Measurements from ENCODE around the gene GMDS.

DNA sequence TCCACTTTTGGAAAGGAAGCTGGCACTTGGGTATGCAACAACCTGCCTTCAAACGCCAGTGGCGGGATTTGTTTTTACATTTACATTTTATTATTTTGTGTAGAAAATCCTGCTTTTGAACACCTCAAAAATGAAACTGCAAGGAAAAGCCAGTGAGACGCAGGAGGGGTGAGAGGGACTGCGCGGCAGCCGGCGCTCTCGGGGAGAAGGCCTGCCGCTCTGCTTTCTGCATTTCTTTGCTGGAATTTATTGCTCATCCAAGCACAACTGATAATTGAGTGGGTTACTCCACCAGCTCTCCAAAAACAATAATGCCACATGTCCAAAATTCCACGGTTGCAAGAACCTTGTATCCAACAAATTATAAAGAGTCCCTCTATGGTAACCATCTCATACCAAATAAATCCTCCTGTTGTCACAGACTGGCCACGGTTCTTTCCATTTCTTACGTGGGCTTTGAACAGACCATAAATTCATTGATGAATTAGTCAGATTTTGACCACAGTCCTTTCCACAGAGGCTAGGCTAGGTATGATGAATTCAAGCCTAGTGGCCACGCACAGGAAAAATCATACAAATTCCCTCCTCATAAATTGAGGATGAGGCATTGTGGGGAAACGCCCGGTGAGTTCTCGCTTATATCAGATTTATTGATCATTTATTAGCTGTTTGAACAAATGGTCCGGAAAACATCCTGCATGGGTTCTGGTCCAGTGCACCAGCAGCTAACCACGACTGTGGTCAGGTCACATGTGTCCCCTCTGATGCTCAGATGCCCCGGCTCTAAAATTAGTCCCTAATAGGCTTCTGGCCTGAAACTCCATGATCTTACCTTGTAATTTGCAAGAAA is 667.3 kb downstream of the GMDS start:
- TF ChIP-seq JUNB (IDR thresholded peaks at IDR 0.05; ENCODE audit: unreplicated experiment) (no peak), EZH2 (IDR thresholded peaks at IDR 0.05; ENCODE audit: low read depth, unreplicated experiment) (no peak), POLR2AphosphoS5 (IDR thresholded peaks at IDR 0.05; ENCODE audit: low read depth) (no peak), EZH2phosphoT487 (IDR thresholded peaks at IDR 0.05; ENCODE audit: unreplicated experiment) (no peak), CREB1 (CRISPR knock-in tag; IDR thresholded peaks at IDR 0.05; ENCODE audit: low read depth) (no peak)
- TF ChIP-seq, protein P1, sequence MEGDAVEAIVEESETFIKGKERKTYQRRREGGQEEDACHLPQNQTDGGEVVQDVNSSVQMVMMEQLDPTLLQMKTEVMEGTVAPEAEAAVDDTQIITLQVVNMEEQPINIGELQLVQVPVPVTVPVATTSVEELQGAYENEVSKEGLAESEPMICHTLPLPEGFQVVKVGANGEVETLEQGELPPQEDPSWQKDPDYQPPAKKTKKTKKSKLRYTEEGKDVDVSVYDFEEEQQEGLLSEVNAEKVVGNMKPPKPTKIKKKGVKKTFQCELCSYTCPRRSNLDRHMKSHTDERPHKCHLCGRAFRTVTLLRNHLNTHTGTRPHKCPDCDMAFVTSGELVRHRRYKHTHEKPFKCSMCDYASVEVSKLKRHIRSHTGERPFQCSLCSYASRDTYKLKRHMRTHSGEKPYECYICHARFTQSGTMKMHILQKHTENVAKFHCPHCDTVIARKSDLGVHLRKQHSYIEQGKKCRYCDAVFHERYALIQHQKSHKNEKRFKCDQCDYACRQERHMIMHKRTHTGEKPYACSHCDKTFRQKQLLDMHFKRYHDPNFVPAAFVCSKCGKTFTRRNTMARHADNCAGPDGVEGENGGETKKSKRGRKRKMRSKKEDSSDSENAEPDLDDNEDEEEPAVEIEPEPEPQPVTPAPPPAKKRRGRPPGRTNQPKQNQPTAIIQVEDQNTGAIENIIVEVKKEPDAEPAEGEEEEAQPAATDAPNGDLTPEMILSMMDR (conservative IDR thresholded peaks at IDR 0.05; ENCODE audit: low read depth in 2 of 2): no peak
- TF ChIP-seq, protein P2, sequence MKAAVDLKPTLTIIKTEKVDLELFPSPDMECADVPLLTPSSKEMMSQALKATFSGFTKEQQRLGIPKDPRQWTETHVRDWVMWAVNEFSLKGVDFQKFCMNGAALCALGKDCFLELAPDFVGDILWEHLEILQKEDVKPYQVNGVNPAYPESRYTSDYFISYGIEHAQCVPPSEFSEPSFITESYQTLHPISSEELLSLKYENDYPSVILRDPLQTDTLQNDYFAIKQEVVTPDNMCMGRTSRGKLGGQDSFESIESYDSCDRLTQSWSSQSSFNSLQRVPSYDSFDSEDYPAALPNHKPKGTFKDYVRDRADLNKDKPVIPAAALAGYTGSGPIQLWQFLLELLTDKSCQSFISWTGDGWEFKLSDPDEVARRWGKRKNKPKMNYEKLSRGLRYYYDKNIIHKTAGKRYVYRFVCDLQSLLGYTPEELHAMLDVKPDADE (IDR thresholded peaks at IDR 0.05): no peak
- TF ChIP-seq, protein P3, sequence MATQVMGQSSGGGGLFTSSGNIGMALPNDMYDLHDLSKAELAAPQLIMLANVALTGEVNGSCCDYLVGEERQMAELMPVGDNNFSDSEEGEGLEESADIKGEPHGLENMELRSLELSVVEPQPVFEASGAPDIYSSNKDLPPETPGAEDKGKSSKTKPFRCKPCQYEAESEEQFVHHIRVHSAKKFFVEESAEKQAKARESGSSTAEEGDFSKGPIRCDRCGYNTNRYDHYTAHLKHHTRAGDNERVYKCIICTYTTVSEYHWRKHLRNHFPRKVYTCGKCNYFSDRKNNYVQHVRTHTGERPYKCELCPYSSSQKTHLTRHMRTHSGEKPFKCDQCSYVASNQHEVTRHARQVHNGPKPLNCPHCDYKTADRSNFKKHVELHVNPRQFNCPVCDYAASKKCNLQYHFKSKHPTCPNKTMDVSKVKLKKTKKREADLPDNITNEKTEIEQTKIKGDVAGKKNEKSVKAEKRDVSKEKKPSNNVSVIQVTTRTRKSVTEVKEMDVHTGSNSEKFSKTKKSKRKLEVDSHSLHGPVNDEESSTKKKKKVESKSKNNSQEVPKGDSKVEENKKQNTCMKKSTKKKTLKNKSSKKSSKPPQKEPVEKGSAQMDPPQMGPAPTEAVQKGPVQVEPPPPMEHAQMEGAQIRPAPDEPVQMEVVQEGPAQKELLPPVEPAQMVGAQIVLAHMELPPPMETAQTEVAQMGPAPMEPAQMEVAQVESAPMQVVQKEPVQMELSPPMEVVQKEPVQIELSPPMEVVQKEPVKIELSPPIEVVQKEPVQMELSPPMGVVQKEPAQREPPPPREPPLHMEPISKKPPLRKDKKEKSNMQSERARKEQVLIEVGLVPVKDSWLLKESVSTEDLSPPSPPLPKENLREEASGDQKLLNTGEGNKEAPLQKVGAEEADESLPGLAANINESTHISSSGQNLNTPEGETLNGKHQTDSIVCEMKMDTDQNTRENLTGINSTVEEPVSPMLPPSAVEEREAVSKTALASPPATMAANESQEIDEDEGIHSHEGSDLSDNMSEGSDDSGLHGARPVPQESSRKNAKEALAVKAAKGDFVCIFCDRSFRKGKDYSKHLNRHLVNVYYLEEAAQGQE (IDR thresholded peaks at IDR 0.05; ENCODE audit: unreplicated experiment): no peak
